Transverse colon (tissue), 4 donors: ENCODE measurements around the gene ALKBH2. TPM values are rescaled to one million over a fixed set of nuclear protein-coding genes. Genes with fewer than 3 reads are reported as not detected.

ENCODE experiments used
- DNase-seq: peaks from one replicate; pipeline ENCODE4 v3.0.0-alpha.2; 2019
- H3K27ac ChIP-seq, 4 donors: fragments of 200-600 bp; sonication (generic); 2 replicates each; pipeline ENCODE4 v1.5.1; 2016 to 2018; ENCODE audit warnings: inconsistent platforms in 4 of 4
- H3K27me3 ChIP-seq: fragments of 200-600 bp; sonication (generic); 2 replicates; pipeline ENCODE4 v1.5.1; 2017; ENCODE audit warnings: inconsistent platforms
- H3K36me3 ChIP-seq, 4 donors: fragments of 200-600 bp; sonication (generic); 2 replicates each; pipeline ENCODE4 v1.5.1; 2017 to 2019; ENCODE audit warnings: inconsistent platforms in 4 of 4
- H3K4me1 ChIP-seq, 4 donors: fragments of 200-600 bp; sonication (generic); 2 replicates each; pipeline ENCODE4 v1.5.1; 2017 to 2020; ENCODE audit warnings: inconsistent platforms in 4 of 4
- H3K4me3 ChIP-seq, 4 donors: fragments of 200-600 bp; sonication (generic); 1 replicate in 1 of 4; 2 replicates in 3 of 4; pipeline versions ENCODE4 v1.5.1 to v1.6.1; 2017 to 2019; ENCODE audit warnings: inconsistent platforms in 4 of 4
- H3K9me3 ChIP-seq, 2 donors: fragments of 200-600 bp; sonication (generic); 2 replicates each; pipeline ENCODE4 v1.5.1; 2017 to 2019; ENCODE audit warnings: inconsistent platforms in 2 of 2
- EP300 ChIP-seq: sonication (generic); formaldehyde crosslinking; IDR thresholded peaks from one replicate; pipeline ENCODE4 v1.6.1; 2017; ENCODE audit warnings: antibody characterized with exemption, low read depth
- POLR2A ChIP-seq: fragments of 450-650 bp; IDR thresholded peaks from one replicate; pipeline ENCODE4 v1.6.1; 2016; ENCODE audit warnings: antibody characterized with exemption, mild to moderate bottlenecking, moderate library complexity
- POLR2AphosphoS5 ChIP-seq, 3 donors: sonication (generic); formaldehyde crosslinking; IDR thresholded peaks; one replicate each; pipeline ENCODE4 v1.6.1; 2016; ENCODE audit warnings: antibody characterized with exemption in 3 of 3
- WGBS, 2 donors: methylation state at CpG; one replicate each; pipeline ENCODE4 v1.1.5; 2018; ENCODE audit warnings: low coverage in 1 of 2; 5-methylcytosine and 5-hydroxymethylcytosine counted together
- in situ Hi-C, 4 donors: fragments of 200-750 bp; cut with MboI; loops; one replicate each; pipeline versions ENCODE4 v1.15.0 to v1.15.1; 2017; ENCODE audit warnings: low sequenced_read_pairs in 3 of 4, low pct_ligation_motif_present in 1 of 4, low pct_unique_long_range_greater_than_20kb in 1 of 4
- intact Hi-C: fragments of 100-400 bp; cut with DNase I; formaldehyde crosslinking; loops from one replicate; pipeline ENCODE4 v1.15.1; 2023; ENCODE audit warnings: low total_unique reads
- total RNA-seq, 4 donors: library from RNA; depleted of rRNA; stranded (reverse); fragments of >200 nt; gene quantifications; one replicate each; pipeline ENCODE4 v1.1.0, GENCODE V29; 2016
- TF ChIP-seq, protein P1 (sequence below), 5 experiments: fragments of 200-600 bp in 3 of 5; fragments of 450-650 bp in 2 of 5; sonication (generic) in 3 of 5; IDR thresholded peaks; 1 replicate in 2 of 5; 2 replicates in 3 of 5; pipeline ENCODE4 v1.5.1; 2016 to 2017; ENCODE audit warnings: antibody characterized with exemption in 5 of 5, inconsistent platforms in 3 of 5, mild to moderate bottlenecking in 2 of 5, moderate library complexity in 1 of 5

The ALKBH2 gene
- total RNA-seq, 4 donors from 2014 or later: 3.4 to 11.1 (median 7.1) TPM; not detected in 1

DNA sequence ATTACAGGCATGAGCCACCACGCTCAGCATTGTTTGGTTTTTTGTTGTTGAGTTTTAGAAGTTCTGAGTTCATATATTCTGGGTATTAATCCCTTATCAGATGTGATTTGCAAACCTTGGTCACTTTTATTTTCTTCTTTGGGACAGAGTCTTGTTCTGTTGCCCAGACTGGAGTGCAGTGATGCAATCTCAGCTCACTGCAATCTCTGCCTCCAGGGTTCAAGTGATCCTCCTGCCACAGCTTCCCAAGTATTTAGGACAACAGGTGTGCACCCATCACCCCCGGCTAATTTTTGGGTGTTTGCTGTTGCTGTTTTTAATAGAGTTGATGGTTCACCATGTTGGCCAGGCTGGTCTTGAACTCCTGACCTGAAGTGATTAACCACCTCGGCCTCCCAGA, 29.1 kb downstream of the ALKBH2 start:
- peaks cover 0 to 26% (median 7%) of the 10 kb centered on the region in 4 donors for H3K36me3 ChIP-seq

DNA sequence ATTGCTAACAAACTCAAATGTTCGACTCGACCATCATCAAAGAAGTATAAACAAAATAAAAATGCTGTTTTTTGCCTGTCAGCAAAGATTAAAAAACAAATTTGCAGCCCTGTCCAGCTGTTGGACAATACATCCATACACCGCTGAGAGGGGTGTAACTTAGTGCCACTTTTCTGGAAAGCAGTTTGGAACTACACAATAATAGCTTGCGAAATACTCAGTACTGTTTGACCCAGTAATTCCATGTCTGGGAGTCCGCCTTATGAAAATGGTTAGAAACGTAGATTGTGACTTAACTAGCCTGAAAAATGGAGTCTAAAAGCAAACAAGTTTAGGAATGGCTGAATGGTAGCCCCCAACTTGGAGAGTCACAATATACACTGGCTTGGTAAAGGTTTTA, 34.5 kb downstream of the ALKBH2 start:
- Histone ChIP-seq H3K27me3 (no peaks in the 10 kb centered on the region), H3K9me3 (no peaks in the 10 kb centered on the region), H3K36me3 (peaks cover 0 to 34% (median 8%) of the 10 kb centered on the region in 4 donors), H3K4me1 (peaks cover under 1 to 13% (median 7%) of the 10 kb centered on the region in 4 donors), H3K27ac (no peak overlapping the region), H3K4me3 (no peak overlapping the region)
- intact Hi-C loops: no loop called here
- 91 to 100% methylated on average over 3 to 6 of the region's 6 CpGs for WGBS, 2 donors
- no peak for DNase-seq
- in situ Hi-C loops: no loop called here
- TF ChIP-seq POLR2A (no peak), POLR2AphosphoS5 (IDR thresholded peaks at IDR 0.05) (no peak), EP300 (no peak)
- TF ChIP-seq, protein P1, sequence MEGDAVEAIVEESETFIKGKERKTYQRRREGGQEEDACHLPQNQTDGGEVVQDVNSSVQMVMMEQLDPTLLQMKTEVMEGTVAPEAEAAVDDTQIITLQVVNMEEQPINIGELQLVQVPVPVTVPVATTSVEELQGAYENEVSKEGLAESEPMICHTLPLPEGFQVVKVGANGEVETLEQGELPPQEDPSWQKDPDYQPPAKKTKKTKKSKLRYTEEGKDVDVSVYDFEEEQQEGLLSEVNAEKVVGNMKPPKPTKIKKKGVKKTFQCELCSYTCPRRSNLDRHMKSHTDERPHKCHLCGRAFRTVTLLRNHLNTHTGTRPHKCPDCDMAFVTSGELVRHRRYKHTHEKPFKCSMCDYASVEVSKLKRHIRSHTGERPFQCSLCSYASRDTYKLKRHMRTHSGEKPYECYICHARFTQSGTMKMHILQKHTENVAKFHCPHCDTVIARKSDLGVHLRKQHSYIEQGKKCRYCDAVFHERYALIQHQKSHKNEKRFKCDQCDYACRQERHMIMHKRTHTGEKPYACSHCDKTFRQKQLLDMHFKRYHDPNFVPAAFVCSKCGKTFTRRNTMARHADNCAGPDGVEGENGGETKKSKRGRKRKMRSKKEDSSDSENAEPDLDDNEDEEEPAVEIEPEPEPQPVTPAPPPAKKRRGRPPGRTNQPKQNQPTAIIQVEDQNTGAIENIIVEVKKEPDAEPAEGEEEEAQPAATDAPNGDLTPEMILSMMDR (IDR thresholded peaks at IDR 0.05): no peak

More for the DNA sequence above, 29.1 kb downstream of the ALKBH2 start:
- Histone ChIP-seq H3K4me3 (no peak overlapping the region), H3K9me3 (no peaks in the 10 kb centered on the region), H3K27me3 (no peaks in the 10 kb centered on the region), H3K4me1 (peaks cover 0 to 22% (median 5%) of the 10 kb centered on the region in 4 donors), H3K27ac (no peak overlapping the region)
- TF ChIP-seq EP300 (no peak), POLR2A (no peak), POLR2AphosphoS5 (IDR thresholded peaks at IDR 0.05) (no peak)
- TF ChIP-seq, protein P1 (IDR thresholded peaks at IDR 0.05): no peak
- WGBS, 2 donors: 74 to 100% methylated on average over 1 to 3 of the region's 3 CpGs
- in situ Hi-C loops (no loop called here), intact Hi-C loops (no loop called here)
- no peak for DNase-seq

DNA sequence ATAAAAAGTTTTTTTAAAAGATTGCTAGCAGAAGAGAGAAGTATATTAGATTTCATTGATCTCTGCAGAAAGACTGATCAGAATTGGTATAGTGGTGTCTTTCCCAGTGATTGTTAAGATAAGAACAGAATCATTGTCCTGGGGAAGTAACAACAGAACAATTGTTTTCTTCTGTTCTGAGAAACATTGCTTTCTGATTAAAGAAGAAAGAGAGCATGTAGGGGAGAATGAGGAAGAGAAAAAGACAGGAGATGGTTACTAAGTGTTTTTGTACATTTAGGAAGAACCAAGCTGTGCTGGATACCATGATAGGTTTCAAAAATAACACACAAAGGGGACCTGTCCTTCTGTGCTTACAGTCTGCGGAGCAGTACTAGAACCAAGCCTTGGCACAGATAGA, 35.9 kb downstream of the ALKBH2 start:
- no peaks in the 10 kb centered on the region for H3K9me3 ChIP-seq
- H3K27me3 ChIP-seq: no peaks in the 10 kb centered on the region
- 95 to 100% methylated on average over 1 of the region's 1 CpG for WGBS, 2 donors
- intact Hi-C loops: no loop called here
- H3K27ac ChIP-seq: no peak overlapping the region
- DNase-seq: no peak
- no peak for TF ChIP-seq EP300
- TF ChIP-seq, protein P1 (IDR thresholded peaks at IDR 0.05): no peak
- no peak for TF ChIP-seq POLR2A
- TF ChIP-seq POLR2AphosphoS5 (IDR thresholded peaks at IDR 0.05): no peak
- no peak overlapping the region for H3K4me3 ChIP-seq
- in situ Hi-C loops: no loop called here
- H3K4me1 ChIP-seq: peaks cover 8 to 20% (median 12%) of the 10 kb centered on the region in 4 donors
- peaks cover 0 to 26% (median 8%) of the 10 kb centered on the region in 4 donors for H3K36me3 ChIP-seq

DNA sequence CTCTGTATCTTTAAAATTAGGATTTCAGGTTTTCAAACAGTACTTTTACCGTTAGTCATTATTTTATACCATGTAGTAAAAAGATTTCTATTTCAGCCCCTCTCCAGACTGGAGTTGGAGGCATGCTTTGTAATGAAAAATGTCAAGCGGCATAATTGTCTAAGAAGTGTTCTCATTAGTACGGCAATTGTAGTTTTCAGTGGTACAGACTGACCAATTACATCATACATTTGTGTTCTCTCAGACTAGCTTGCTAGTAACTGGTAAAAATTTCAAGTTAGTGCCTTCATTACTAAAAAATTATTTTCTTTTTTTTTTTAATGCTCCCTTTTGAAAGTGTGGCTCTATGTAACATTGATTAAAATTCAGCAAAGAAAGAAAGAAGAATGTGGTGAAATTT, 36.4 kb downstream of the ALKBH2 start:
- no peak for DNase-seq
- H3K9me3 ChIP-seq: no peaks in the 10 kb centered on the region
- H3K4me1 ChIP-seq: peaks cover 11 to 24% (median 13%) of the 10 kb centered on the region in 4 donors
- 86% methylated on average over 3 of the region's 3 CpGs for WGBS, 2 donors
- no peaks in the 10 kb centered on the region for H3K27me3 ChIP-seq
- intact Hi-C loops: no loop called here
- TF ChIP-seq POLR2AphosphoS5 (IDR thresholded peaks at IDR 0.05) (no peak), POLR2A (no peak), EP300 (no peak)
- TF ChIP-seq, protein P1 (IDR thresholded peaks at IDR 0.05): no peak
- H3K4me3 ChIP-seq: no peak overlapping the region
- H3K36me3 ChIP-seq: peaks cover 0 to 26% (median 8%) of the 10 kb centered on the region in 4 donors
- H3K27ac ChIP-seq: no peak overlapping the region
- in situ Hi-C loops: no loop called here
